Measurements from ENCODE around the gene UNC93B1. TPM values are rescaled to one million over a fixed set of nuclear protein-coding genes. Genes with fewer than 3 reads are reported as not detected.

UNC93B1 gene
- total and polyA plus RNA-seq, 2 of the 13 experiments (the other 11 are each of a cell fraction or from before 2014, with no cell fraction given): 8.8 to 18.9 TPM

- Histone ChIP-seq H3K9ac (ENCODE audit: insufficient read depth, low read depth, low read length) (peak overlapping the region; percentile 56), H4K20me1 (ENCODE audit: insufficient read depth, low read length) (no peaks in the 10 kb centered on the region), H2AFZ (ENCODE audit: low read length) (no peak overlapping the region), H3K27me3 (ENCODE audit: control insufficient read depth in 1 of 2, insufficient read depth in 2 of 2, low read length in 2 of 2) (no peaks in the 10 kb centered on the region), H3K79me2 (ENCODE audit: insufficient read depth, low read length) (no peaks in the 10 kb centered on the region), H3K27ac (ENCODE audit: extremely low read length, insufficient read depth, low read length) (peak overlapping the region; percentile 74), H3K36me3 (replicated peaks in 1 of 2; ENCODE audit: control insufficient read depth in 1 of 2, insufficient read depth in 2 of 2, low read length in 2 of 2) (no peaks in the 10 kb centered on the region), H3K4me2 (ENCODE audit: low read depth, low read length) (peak overlapping the region; percentile 52), H3K4me1 (ENCODE audit: insufficient read depth, low read length) (peaks cover 95% of the 10 kb centered on the region), H3K4me3 (replicated peaks in 1 of 3; ENCODE audit: insufficient read depth in 1 of 3, low read depth in 2 of 3, low read length in 3 of 3) (peak overlapping the region in 1 of 3 experiments; percentile 25; a peak in 1 of 6 replicates), H3K9me3 (ENCODE audit: low read length) (no peaks in the 10 kb centered on the region)
- ChIA-PET POLR2A (interaction anchor here (0.9 to 1.5 kb wide), 2 partner anchors 9 to 26 kb away, joined by 3 to 15 read pairs; partner anchors contain the start of gene TCIRG1), CTCF (ENCODE audit: low intra/inter-chr PET ratio, low total read pairs) (no interaction called here)
- ATAC-seq (no peak), DNase-seq (ENCODE audit: low spot score) (no peak), FAIRE-seq (no peak)
- intact Hi-C loops (cut with micrococcal nuclease; ENCODE audit: unreplicated experiment) (no loop called here), in situ Hi-C loops (cut with HindIII; ENCODE audit: extremely low pct_ligation_motif_present, low pct_unique_long_range_greater_than_20kb) (no loop called here)
- no TSS peak for BruUV-seq (replicated peaks)
- WGBS (ENCODE audit: low lambda C conversion rate): 75% methylated on average over 7 of the region's 17 CpGs
- 0 out of 2 replicates have a peak, but pooled peaks have one; percentile 14 for TF ChIP-seq ZXDC (CRISPR knock-in tag; IDR thresholded peaks at IDR 0.05)
- TF ChIP-seq NR2F2 (IDR thresholded peaks at IDR 0.05; ENCODE audit: borderline replicate concordance, low read depth): no peak
- 0 out of 2 replicates have a peak, but pooled peaks have one; percentile 40 for TF ChIP-seq ZMYM3 (CRISPR knock-in tag; IDR thresholded peaks at IDR 0.05)
- TF ChIP-seq ZNF646 (CRISPR knock-in tag; IDR thresholded peaks at IDR 0.05): no peak
- no peak for TF ChIP-seq ZNF552 (CRISPR knock-in tag; IDR thresholded peaks at IDR 0.05; ENCODE audit: borderline replicate concordance)
- peak; percentile 93 for TF ChIP-seq HNRNPL (IDR thresholded peaks at IDR 0.05; ENCODE audit: low read depth, low read length)
- TF ChIP-seq ZBTB39 (CRISPR knock-in tag; IDR thresholded peaks at IDR 0.05): no peak
Measured at GRCh38 chr11:68012044-68012842, 8.3 kb upstream of the UNC93B1 start.
